ENCODE measurements around the gene HOXA1. TPM values are rescaled to one million over a fixed set of nuclear protein-coding genes. Genes with fewer than 3 reads are reported as not detected.

The HOXA1 gene
- polyA plus RNA-seq, 1 donor from 2014 or later, result 0.24 TPM

DNA sequence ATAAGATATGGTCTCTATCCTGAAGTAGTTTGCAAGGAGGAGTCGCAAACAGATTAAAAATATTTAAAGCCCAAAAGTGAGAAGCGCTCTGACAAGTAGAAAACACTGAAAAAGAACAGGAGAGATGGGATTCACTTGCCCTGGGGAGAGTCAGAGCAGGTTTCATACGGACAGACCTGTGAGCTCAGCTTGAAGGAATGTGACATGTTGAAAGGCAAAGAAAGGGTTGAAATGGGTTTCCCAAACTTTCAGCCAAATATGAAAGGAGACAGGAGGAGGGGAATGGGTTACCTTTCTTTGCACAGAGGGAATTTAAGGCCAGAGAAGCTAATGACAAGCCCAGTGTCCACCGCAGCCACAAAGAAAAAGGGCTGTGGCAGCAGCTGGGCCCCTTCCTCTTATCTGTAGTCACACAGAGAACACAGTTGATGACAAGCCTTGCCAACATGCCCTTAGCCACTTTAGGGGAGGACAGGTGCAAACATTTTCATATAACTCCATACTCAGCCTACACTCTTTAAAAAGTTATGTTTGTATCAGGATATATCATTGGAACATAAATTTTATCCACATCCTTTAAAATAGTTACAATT, 14.9 kb downstream of the HOXA1 start:
- H3K4me3 Mint-ChIP-seq, result no peak overlapping the region

DNA sequence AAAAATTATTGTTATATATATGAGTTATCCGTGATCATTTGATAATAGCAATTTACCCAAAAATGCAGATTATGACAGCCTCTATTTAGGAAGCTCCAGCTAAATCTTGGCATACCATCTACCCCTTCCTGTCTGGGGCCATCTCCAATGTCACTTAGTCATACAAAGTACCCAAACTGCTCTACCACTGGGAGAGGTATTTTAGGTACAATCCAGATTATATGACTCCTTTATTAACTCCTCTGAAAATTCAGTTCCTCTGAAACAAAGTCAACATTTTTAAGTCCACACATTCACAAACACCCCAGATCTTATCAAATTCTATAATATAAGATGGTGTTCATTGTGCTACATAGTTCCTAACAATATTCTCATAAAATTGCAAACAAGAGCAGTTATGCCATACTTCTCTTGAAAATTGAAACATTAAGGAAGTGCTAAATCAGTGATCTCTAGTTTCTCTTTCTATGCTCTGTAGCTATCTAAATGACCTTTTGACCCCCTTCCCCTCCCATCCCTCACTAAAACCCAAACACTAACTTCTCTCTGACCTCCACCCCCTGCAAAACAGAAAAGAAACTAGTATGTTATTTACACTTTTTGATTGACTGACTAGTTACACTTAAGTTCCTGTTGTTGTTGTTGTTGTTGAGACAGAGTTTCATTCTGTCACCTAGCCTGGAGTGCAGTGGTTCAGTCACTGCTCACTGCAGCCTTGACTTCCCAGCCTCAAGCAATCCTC, 16.4 kb downstream of the HOXA1 start:
- no peaks in the 10 kb centered on the region for H3K9me3 Mint-ChIP-seq
- H3K4me3 Mint-ChIP-seq, result no peak overlapping the region
- H3K27ac Mint-ChIP-seq, result no peak overlapping the region
- H3K36me3 Mint-ChIP-seq, result peaks cover 2% of the 10 kb centered on the region
- peaks cover 0 to 6% (median 5%) of the 10 kb centered on the region in 3 donors for H3K4me1 Mint-ChIP-seq
- H3K27me3 Mint-ChIP-seq, result no peaks in the 10 kb centered on the region

More for the DNA sequence above, 14.9 kb downstream of the HOXA1 start:
- peaks cover 0 to 6% (median 5%) of the 10 kb centered on the region in 3 donors for H3K4me1 Mint-ChIP-seq
- no peaks in the 10 kb centered on the region for H3K9me3 Mint-ChIP-seq
- H3K27ac Mint-ChIP-seq, result no peak overlapping the region
- H3K36me3 Mint-ChIP-seq, result peaks cover 2% of the 10 kb centered on the region
- no peaks in the 10 kb centered on the region for H3K27me3 Mint-ChIP-seq

DNA sequence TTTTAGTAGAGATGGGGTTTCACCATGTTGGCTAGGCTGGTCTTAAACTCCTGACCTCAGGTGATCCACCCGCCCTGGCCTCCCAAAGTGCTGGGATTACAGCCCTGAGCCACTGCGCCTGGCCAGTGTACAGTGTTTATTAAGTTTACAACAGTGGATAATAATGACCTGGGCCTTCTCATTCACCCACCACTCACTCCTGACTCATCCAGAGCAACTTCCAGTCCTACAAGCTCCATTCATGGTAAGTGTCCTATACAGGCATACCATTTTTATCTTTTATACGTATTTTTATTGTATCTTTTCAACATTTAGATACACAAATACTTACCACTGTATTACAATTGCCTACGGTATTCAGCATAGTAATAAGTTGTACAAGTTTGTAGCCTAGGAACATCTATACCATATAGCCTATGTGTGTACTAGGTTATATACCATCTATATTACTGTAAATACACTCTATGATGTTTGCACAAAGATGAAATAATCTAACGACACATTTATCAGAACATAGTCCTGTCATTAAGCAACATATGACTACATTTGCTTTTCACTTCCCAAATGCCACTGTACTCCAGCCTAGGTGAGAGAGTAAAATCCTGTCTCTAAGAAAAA, 17.1 kb downstream of the HOXA1 start:
- no peaks in the 10 kb centered on the region for H3K9me3 Mint-ChIP-seq
- no peak overlapping the region for H3K4me3 Mint-ChIP-seq
- H3K27ac Mint-ChIP-seq, result no peak overlapping the region
- no peaks in the 10 kb centered on the region for H3K27me3 Mint-ChIP-seq
- H3K36me3 Mint-ChIP-seq, result peaks cover 2% of the 10 kb centered on the region
- peaks cover 0 to 6% (median 5%) of the 10 kb centered on the region in 3 donors for H3K4me1 Mint-ChIP-seq

DNA sequence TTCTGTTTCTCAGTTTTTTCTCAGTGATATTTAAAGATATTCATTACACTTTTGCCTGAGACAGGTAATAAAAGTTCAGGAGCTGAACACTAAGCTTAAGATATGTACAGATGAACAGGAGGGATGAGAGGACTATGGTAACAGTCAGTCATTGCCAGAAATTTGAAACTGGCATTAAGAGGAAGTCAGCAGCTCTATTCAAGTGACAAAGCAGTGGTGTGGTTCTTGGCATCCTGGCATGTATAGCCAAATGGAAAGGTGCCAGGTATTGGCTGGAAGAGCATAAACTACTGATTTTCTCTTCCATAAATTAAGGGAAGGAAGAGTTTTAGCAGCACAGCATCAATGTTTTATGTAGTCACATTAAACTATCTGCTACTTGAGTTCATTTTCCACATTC, 22.7 kb downstream of the HOXA1 start:
- H3K4me3 Mint-ChIP-seq, result no peak overlapping the region
- peaks cover 2% of the 10 kb centered on the region for H3K27me3 Mint-ChIP-seq
- H3K27ac Mint-ChIP-seq, result no peak overlapping the region
- no peaks in the 10 kb centered on the region for H3K4me1 Mint-ChIP-seq
- H3K9me3 Mint-ChIP-seq, result no peaks in the 10 kb centered on the region
- no peaks in the 10 kb centered on the region for H3K36me3 Mint-ChIP-seq

DNA sequence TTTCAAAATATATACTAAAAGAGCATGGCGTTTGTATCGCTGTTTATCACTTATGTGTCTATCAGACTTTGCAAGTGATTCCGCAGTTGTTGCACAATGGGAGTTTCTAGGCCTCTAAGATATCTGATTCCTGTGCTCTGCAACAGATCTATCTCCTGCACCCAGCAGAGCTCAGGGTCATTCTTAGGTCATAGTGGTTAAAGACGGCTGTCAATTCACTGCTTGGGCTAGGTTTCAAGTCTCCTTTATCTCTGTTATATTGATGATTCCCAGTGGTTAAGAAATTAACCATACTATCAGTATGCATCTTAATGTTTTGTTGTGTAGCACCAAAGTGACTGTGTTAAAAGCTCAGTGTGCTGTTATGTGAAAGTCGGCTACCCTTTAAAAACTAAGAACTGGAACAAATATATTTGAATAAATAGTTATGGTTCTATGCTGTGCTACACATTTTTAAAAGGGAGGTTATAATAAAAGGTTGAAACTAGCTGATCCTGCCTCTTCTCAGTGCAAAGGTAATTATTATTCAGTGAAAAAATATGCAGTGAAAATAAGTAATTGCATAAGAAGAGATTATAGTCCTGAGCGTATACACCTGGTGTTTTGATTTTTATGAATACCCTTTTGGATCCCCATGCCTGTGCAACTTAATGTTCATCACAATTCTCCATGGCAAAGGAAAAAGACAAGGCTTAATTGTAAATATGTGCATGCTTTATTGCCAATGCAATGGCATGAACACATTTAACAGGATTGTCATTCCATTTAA, 24.0 kb downstream of the HOXA1 start:
- H3K4me3 Mint-ChIP-seq, result no peak overlapping the region
- peaks cover 0 to 2% (median 0%) of the 10 kb centered on the region in 3 donors for H3K9me3 Mint-ChIP-seq
- H3K27ac Mint-ChIP-seq, result no peak overlapping the region
- H3K4me1 Mint-ChIP-seq, result no peaks in the 10 kb centered on the region
- peaks cover 3% of the 10 kb centered on the region for H3K36me3 Mint-ChIP-seq
- peaks cover 2% of the 10 kb centered on the region for H3K27me3 Mint-ChIP-seq

DNA sequence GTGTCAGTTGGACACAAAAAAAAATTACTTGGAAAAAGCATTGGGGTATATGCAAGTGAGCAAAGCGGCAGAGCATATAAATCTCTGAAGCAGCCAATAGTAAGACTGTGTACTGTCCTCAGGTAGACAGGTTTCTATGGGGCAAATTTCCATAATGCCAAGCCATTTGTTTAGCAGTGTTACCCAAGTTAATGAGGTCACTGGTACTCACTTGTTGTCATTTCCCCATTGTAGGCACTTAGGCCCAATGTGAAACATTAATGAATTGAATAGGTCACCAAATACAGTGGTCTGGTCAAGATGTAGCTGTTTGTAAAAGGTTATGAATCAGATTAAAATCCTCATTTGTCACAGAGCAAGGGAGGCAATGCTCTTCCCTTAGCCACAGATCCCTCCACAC, 27.5 kb downstream of the HOXA1 start:
- peaks cover 3% of the 10 kb centered on the region for H3K36me3 Mint-ChIP-seq
- H3K4me3 Mint-ChIP-seq, result no peak overlapping the region
- no peaks in the 10 kb centered on the region for H3K4me1 Mint-ChIP-seq
- H3K9me3 Mint-ChIP-seq, result peaks cover 0 to 2% (median 0%) of the 10 kb centered on the region in 3 donors
- no peaks in the 10 kb centered on the region for H3K27me3 Mint-ChIP-seq
- no peak overlapping the region for H3K27ac Mint-ChIP-seq

DNA sequence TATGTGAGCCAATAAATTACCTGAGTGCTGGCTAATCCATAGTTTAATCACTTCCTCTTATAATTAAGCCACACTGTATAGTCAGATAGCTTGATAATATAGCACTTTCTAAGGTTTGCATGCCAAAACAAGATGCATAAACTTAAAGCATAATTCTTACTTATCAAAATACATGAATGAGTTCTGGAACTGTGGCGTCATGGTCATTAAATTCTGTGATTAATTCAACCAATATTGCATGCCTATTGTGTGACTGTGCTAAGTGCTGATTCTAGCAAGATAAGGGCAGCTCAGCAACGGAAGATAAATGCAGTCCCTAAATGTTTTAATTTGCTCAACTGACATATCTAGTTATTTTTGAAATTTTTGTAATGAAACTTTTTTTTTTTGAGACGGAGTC, 29.7 kb downstream of the HOXA1 start:
- H3K9me3 Mint-ChIP-seq, result peaks cover 0 to 2% (median 0%) of the 10 kb centered on the region in 3 donors
- no peak overlapping the region for H3K27ac Mint-ChIP-seq
- no peak overlapping the region for H3K4me3 Mint-ChIP-seq
- H3K4me1 Mint-ChIP-seq, result no peaks in the 10 kb centered on the region
- peaks cover 4% of the 10 kb centered on the region for H3K36me3 Mint-ChIP-seq
- H3K27me3 Mint-ChIP-seq, result no peaks in the 10 kb centered on the region

DNA sequence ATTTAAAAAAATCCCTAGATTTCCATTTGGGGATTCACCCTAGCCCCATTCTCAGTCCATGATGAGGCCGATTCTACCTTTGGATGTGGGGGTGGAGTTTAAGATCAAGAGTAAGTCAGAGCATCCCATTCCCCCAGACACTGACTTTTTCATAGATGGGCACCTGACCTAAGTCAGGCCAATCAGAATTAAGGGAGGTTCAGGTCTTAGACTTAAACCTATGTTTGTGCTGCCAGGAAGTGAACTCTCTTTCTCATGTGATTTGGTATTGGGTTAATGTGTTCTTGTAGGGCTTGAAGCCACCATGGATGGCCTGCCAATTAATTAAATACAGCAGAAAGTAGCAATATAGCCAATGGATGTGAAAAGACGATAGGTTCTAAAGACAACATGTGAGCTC, 30.1 kb downstream of the HOXA1 start:
- no peak overlapping the region for H3K27ac Mint-ChIP-seq
- no peaks in the 10 kb centered on the region for H3K4me1 Mint-ChIP-seq
- H3K9me3 Mint-ChIP-seq, result peaks cover 0 to 2% (median 0%) of the 10 kb centered on the region in 3 donors
- no peak overlapping the region for H3K4me3 Mint-ChIP-seq
- H3K36me3 Mint-ChIP-seq, result peaks cover 4% of the 10 kb centered on the region
- H3K27me3 Mint-ChIP-seq, result no peaks in the 10 kb centered on the region

DNA sequence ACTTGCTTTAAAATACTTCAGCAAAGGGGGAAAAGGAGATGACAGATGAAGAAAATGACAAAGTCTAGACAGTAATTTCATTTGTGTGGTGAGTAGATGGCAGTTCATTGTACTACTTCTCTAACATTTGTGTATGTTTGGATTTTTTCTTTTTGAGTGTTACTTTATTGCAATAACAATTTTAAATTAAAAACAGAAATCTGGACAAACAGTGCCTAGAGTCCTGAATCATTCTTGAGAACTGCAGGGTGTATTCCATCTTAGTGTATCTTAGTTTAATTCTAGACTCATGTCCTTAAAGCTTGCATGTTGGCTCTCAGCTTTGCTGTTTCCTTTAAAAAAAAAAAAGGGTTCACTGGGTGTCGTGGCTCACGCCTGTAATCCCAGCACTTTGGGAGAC, 31.1 kb downstream of the HOXA1 start:
- H3K4me3 Mint-ChIP-seq, result no peak overlapping the region
- H3K9me3 Mint-ChIP-seq, result peaks cover 0 to 2% (median 0%) of the 10 kb centered on the region in 3 donors
- peaks cover 4% of the 10 kb centered on the region for H3K36me3 Mint-ChIP-seq
- H3K27ac Mint-ChIP-seq, result no peak overlapping the region
- H3K27me3 Mint-ChIP-seq, result no peaks in the 10 kb centered on the region
- H3K4me1 Mint-ChIP-seq, result no peaks in the 10 kb centered on the region

DNA sequence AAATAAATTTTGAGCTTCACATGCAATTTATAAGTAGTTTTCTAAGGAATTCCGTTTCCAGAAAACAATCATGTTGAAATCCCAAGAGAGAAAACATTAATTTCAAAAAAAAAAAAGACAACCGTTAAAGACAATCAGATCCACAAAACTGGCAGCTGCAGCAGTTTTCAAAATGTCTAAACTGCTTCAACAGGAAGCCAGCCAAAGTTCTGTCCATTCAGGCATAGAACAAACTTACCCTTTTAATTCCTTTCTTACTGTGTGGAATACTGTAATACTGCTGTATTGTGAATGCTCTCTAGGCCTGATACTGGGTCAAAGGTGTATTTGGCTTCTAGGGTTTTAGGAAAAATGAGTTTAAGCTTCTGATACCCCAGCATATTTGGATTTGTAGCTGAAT, 31.6 kb downstream of the HOXA1 start:
- peaks cover 6% of the 10 kb centered on the region for H3K36me3 Mint-ChIP-seq
- H3K27ac Mint-ChIP-seq, result no peak overlapping the region
- H3K27me3 Mint-ChIP-seq, result peaks cover 3% of the 10 kb centered on the region
- no peaks in the 10 kb centered on the region for H3K4me1 Mint-ChIP-seq
- peaks cover 0 to 2% (median 0%) of the 10 kb centered on the region in 3 donors for H3K9me3 Mint-ChIP-seq
- no peak overlapping the region for H3K4me3 Mint-ChIP-seq

DNA sequence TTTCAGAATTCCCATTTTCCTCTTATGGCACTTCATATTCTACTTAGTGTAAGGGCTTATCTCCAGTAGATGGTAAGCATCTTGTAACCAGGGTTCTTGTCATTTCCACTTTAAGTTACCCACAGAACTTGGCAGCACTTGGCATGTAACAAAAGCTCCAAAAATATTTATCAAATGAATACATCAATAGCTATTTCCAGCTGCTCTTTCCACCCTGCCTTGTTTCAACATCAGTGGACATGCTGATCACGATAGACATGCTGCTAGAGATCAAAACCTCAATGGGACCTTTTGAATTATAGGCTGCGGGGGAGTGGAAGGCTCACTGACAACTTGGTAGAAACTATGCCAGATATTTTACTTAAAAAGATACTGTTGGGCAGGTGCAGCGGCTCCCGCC, 32.9 kb downstream of the HOXA1 start:
- H3K9me3 Mint-ChIP-seq, result peaks cover 0 to 2% (median 0%) of the 10 kb centered on the region in 3 donors
- no peak overlapping the region for H3K27ac Mint-ChIP-seq
- no peak overlapping the region for H3K4me3 Mint-ChIP-seq
- H3K4me1 Mint-ChIP-seq, result no peaks in the 10 kb centered on the region
- peaks cover 6% of the 10 kb centered on the region for H3K36me3 Mint-ChIP-seq
- H3K27me3 Mint-ChIP-seq, result peaks cover 3% of the 10 kb centered on the region

DNA sequence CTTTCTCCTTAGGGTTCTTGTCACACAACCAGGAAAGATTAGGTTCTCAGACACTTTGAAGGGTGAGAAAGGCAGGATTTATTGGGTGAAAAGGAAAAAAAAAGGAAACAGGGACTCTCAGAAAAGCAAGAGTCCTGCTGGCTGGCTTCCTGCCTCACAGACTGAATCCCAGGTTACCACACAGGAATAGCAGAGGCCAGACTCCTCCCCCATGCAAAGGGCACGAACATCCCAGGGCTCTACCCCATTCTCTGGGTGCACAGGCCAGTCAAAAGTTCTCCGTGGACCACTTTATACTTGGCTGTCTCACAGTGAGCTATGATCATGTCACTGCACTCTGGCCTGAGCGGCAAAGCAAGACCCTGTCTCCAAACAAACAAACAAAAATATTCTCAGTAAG, 42.6 kb downstream of the HOXA1 start:
- H3K4me3 Mint-ChIP-seq, result no peak overlapping the region
- peaks cover 3% of the 10 kb centered on the region for H3K27me3 Mint-ChIP-seq

DNA sequence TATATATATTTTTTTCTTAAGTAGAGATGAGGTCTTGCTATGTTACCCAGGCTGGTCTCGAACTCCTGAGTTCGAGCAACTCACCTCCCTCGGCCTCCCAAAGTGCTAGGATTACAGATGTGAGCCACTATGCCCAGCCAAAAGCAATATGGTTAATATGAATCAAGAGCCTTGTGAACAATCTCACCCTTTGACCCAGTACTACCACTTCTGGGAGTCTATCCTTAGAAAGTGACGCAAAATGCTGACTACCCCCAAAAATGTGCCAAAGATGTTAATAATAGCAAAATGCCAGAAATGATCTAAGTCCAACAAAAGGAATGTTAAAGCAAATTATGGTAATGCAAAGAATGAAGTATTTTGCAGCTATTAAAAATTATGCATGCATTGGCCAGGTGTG, 44.3 kb downstream of the HOXA1 start:
- Mint-ChIP-seq H3K9me3 (no peaks in the 10 kb centered on the region), H3K4me3 (no peak overlapping the region), H3K4me1 (no peaks in the 10 kb centered on the region), H3K27ac (no peak overlapping the region), H3K36me3 (no peaks in the 10 kb centered on the region), H3K27me3 (peaks cover 3% of the 10 kb centered on the region)

More for the DNA sequence above, 42.6 kb downstream of the HOXA1 start:
- H3K9me3 Mint-ChIP-seq, result no peaks in the 10 kb centered on the region
- H3K27ac Mint-ChIP-seq, result no peak overlapping the region
- H3K4me1 Mint-ChIP-seq, result no peaks in the 10 kb centered on the region
- H3K36me3 Mint-ChIP-seq, result no peaks in the 10 kb centered on the region

DNA sequence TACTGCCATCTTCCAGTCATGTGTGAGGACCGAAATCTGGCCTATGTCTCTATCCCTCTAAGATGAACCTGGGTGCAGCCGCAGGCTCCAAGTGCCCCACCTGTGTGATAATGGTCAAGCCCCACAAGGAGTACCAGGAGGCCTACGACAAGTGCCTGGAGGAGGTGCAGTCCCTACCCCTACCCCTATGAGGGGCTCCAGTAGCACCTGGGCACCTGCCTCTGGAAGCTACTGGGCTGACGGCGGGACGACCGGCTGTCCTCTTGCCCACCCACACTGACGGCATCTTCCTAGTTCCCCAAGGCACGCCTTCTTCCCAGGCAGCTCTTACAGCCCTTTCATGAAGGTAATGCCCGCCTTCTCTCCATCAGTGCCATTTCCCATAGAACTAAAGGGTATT, 47.4 kb downstream of the HOXA1 start:
- Mint-ChIP-seq H3K27ac (no peak overlapping the region), H3K4me1 (no peaks in the 10 kb centered on the region), H3K4me3 (no peak overlapping the region), H3K27me3 (peaks cover 3% of the 10 kb centered on the region), H3K36me3 (no peaks in the 10 kb centered on the region), H3K9me3 (no peaks in the 10 kb centered on the region)
